HG03342 (cell line): ENCODE data around the gene ACTG2.

Experiments used
- ATAC-seq: cut with Tn5 transposase; IDR thresholded peaks from one replicate; pipeline ENCODE4 v1.9.1; 2021; ENCODE audit warnings: mild to moderate bottlenecking, moderate library complexity; ENCODE audit not compliant: unreplicated experiment

The ACTG2 gene

GRCh38 chr2:73963385-73964120, 70.7 kb downstream of the ACTG2 start:
- ATAC-seq, result no peak

GRCh38 chr2:73964223-73964622, 71.4 kb downstream of the ACTG2 start:
- ATAC-seq, result no peak

- no peak for ATAC-seq
These were observed 72.2 kb downstream of the ACTG2 start for GRCh38 chr2:73965053-73965452.

- no peak for ATAC-seq
These were observed 75.6 kb downstream of the ACTG2 start for GRCh38 chr2:73968357-73968937.

GRCh38 chr2:73969356-73969755, 76.5 kb downstream of the ACTG2 start:
- ATAC-seq, result no peak
